Testis (tissue), 3 donors: ENCODE data around the gene FGF21. TPM values are rescaled to one million over a fixed set of nuclear protein-coding genes. Genes with fewer than 3 reads are reported as not detected.

ENCODE experiments used
- DNase-seq: peaks from one replicate; pipeline ENCODE4 v3.0.0-alpha.2; 2019
- H3K27ac ChIP-seq, 2 donors: fragments of 200-600 bp; sonication (generic); one replicate each; pipeline ENCODE4 v1.5.1; 2019
- H3K27me3 ChIP-seq: fragments of 200-600 bp; sonication (generic); one replicate; pipeline ENCODE4 v1.5.1; 2019
- H3K36me3 ChIP-seq: fragments of 200-600 bp; sonication (generic); one replicate; pipeline ENCODE4 v1.5.1; 2017; ENCODE audit warnings: low read depth; ENCODE audit errors: missing control alignments
- H3K4me1 ChIP-seq: fragments of 200-600 bp; sonication (generic); one replicate; pipeline ENCODE4 v1.5.1; 2019
- H3K4me3 ChIP-seq, 2 donors: fragments of 200-600 bp; sonication (generic); one replicate each; pipeline ENCODE4 v1.5.1; 2017 to 2019
- H3K9me3 ChIP-seq: fragments of 200-600 bp; sonication (generic); one replicate; pipeline ENCODE4 v1.5.1; 2017
- POLR2A ChIP-seq: fragments of 450-650 bp; IDR thresholded peaks from one replicate; pipeline ENCODE4 v1.6.1; 2017; ENCODE audit warnings: antibody characterized with exemption, mild to moderate bottlenecking, moderate library complexity
- WGBS, 2 donors: methylation state at CpG; one replicate each; pipeline ENCODE4 v1.1.5; 2018; 5-methylcytosine and 5-hydroxymethylcytosine counted together
- intact Hi-C: fragments of 100-400 bp; cut with DNase I; formaldehyde crosslinking; loops from one replicate; pipeline ENCODE4 v1.15.1; 2023; ENCODE audit warnings: low total_unique reads
- polyA plus RNA-seq: library from polyadenylated mRNA; stranded (reverse); fragments of 350-450 nt; fragmentation: Illumina TruSeq; extraction: RNeasy Lipid Tissue Mini Kit (QIAGEN cat#74804); gene quantifications from one replicate; pipeline ENCODE4 v1.2.3, GENCODE V29; 2014; ENCODE audit warnings: low read depth, low replicate concordance; ENCODE audit not compliant: insufficient read depth
- small RNA-seq, 2 donors: library from RNA; depleted of rRNA; stranded (forward); fragments of <200 nt; gene quantifications; one replicate each; pipeline ENCODE3, GENCODE V24; 2016
- total RNA-seq, 2 donors: library from RNA; depleted of rRNA; stranded (reverse); fragments of >200 nt; gene quantifications; one replicate each; pipeline ENCODE4 v1.2.3, GENCODE V29; 2016
- TF ChIP-seq, protein P1 (sequence below), 3 experiments: fragments of 450-650 bp in 2 of 3; fragments of 200-600 bp in 1 of 3; sonication (generic) in 1 of 3; IDR thresholded peaks; one replicate each; pipeline ENCODE4 v1.5.1; 2016 to 2019; ENCODE audit warnings: antibody characterized with exemption in 3 of 3, mild to moderate bottlenecking in 2 of 3, moderate library complexity in 1 of 3

Gene FGF21
- total and polyA plus RNA-seq, 3 donors from 2014 or later = not detected

DNA sequence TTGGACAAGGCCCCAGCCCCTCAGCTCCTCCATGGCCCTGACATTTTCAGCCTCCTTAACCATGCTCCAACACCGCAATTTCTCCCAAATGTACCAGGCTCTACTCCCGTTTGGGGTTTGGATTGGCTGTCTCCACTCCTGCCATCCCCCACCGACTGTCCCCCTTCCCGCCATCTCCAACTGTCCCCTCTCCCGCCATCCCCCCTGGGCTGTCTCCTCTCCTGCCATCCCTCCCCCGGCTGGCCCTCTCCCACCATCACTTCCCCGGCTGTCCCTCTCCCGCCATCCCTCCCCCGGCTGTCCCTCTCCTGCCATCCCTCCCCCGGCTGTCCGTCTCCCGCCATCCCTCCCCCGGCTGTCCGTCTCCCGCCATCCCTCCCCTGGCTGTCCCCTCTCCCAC is 50.1 kb downstream of the FGF21 start:
- Histone ChIP-seq H3K27ac (no peak overlapping the region), H3K9me3 (no peaks in the 10 kb centered on the region), H3K36me3 (no peaks in the 10 kb centered on the region), H3K27me3 (no peaks in the 10 kb centered on the region), H3K4me3 (no peak overlapping the region), H3K4me1 (peaks cover 12% of the 10 kb centered on the region)
- intact Hi-C loops = no loop called here
- 84% methylated on average over 9 to 15 of the region's 15 CpGs for WGBS, 2 donors
- no peak for DNase-seq
- TF ChIP-seq, protein P1, sequence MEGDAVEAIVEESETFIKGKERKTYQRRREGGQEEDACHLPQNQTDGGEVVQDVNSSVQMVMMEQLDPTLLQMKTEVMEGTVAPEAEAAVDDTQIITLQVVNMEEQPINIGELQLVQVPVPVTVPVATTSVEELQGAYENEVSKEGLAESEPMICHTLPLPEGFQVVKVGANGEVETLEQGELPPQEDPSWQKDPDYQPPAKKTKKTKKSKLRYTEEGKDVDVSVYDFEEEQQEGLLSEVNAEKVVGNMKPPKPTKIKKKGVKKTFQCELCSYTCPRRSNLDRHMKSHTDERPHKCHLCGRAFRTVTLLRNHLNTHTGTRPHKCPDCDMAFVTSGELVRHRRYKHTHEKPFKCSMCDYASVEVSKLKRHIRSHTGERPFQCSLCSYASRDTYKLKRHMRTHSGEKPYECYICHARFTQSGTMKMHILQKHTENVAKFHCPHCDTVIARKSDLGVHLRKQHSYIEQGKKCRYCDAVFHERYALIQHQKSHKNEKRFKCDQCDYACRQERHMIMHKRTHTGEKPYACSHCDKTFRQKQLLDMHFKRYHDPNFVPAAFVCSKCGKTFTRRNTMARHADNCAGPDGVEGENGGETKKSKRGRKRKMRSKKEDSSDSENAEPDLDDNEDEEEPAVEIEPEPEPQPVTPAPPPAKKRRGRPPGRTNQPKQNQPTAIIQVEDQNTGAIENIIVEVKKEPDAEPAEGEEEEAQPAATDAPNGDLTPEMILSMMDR (IDR thresholded peaks at IDR 0.05) = no peak
- no peak for TF ChIP-seq POLR2A

DNA sequence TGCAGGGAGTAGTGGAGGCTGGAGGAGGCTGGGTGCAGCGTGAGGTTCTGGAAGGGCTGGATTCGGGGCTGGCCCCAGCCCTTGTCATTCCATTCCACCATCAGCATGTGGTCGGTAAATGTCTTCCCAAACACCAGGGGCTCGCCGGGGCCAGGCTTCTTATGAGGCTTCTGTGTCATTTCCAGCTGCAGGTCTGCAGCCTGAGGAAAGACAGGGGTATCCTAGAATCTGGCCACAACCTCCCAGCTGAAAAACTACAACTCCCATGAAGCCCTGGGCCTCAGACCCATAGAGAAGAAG is 51.1 kb downstream of the FGF21 start:
- H3K36me3 ChIP-seq = no peaks in the 10 kb centered on the region
- H3K9me3 ChIP-seq = no peaks in the 10 kb centered on the region
- H3K4me3 ChIP-seq = no peak overlapping the region
- 78 to 84% methylated on average over 5 of the region's 5 CpGs for WGBS, 2 donors
- no peak overlapping the region for H3K27ac ChIP-seq
- intact Hi-C loops = no loop called here
- H3K27me3 ChIP-seq = no peaks in the 10 kb centered on the region
- H3K4me1 ChIP-seq = peaks cover 14% of the 10 kb centered on the region
- TF ChIP-seq, protein P1 (IDR thresholded peaks at IDR 0.05) = no peak
- TF ChIP-seq POLR2A = no peak
- no peak for DNase-seq

DNA sequence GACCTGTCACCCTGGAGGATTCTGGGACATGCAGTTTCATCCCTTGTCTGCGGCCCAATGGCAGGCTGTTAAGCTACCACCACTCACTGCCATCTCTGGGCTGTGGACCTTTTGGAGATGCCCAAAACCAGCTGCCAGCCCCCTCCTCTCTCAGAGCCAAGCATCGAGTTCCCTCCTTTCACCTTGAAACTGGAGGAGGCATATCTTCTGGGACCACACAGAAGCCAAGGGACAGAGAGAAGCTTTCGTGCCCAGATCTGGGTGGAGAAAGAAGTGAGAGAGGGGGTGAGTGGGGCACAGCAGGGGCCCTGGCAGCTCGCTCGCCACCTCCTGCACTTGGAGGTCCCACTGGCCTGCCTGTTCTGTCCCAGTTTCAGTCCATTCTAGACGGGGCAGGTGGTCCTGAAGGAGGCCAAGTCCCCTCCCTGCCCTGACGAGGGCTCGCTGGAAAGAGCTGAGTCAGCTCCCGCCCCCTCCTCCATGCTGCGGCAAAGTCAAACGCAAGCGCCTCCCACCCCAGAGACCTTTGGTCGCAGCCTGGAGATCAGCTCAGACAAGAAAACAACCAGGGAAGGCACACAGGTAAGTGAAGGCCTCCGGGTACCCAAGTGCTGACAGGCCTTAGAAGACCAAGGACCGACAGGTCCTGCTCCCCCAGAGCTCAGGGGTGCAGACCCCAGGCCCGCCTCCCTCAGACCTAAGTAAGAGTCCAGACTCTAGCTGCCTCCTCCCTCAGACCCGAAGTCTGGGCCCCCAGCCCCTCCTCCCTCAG is 51.7 kb downstream of the FGF21 start:
- 65 to 67% methylated on average over 9 to 10 of the region's 17 CpGs for WGBS, 2 donors
- Histone ChIP-seq H3K27me3 (no peaks in the 10 kb centered on the region), H3K4me1 (peaks cover 17% of the 10 kb centered on the region), H3K27ac (no peak overlapping the region), H3K9me3 (no peaks in the 10 kb centered on the region), H3K36me3 (no peaks in the 10 kb centered on the region), H3K4me3 (no peak overlapping the region)
- TF ChIP-seq, protein P1 (IDR thresholded peaks at IDR 0.05) = no peak
- TF ChIP-seq POLR2A = no peak
- DNase-seq = peak; percentile 75
- intact Hi-C loops = no loop called here

DNA sequence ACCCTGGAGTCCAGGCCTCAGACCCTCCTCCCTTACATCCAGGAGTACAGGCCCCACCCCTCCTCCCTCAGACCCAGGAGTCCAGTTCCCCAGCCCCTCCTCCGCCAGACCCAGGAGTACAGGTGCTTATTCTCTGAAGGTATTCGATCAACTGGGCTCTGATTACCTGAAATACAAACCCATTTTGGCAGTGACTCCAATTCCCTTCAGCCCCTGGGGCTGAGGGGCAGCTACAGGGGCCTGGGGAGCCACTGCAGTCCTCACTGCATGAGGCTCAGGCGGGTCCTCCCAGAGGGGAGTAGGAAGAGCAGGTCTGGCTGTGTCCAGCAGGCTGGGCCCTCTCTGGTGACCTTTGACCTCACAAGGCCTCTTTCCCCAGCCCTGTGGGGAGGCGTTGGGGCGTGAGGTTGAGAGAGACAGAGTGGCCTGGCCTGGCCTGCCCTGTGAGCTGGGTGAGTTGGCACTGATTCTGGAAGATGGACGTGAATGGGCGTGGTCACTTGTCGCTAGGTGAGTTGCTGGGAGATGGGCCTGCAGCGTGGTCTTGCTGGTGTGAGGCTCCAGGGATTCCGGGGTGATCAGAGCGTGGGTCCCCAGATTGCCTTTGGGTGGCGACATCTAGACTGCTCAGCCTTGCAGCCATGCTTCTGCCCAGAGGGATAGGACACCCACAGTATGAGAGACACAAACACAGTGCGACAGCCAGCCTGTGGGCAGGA is 52.4 kb downstream of the FGF21 start:
- DNase-seq = no peak
- H3K36me3 ChIP-seq = no peaks in the 10 kb centered on the region
- no peak overlapping the region for H3K4me3 ChIP-seq
- intact Hi-C loops = no loop called here
- peak overlapping the region in 1 of 2 donors; percentile 20 for H3K27ac ChIP-seq
- H3K9me3 ChIP-seq = no peaks in the 10 kb centered on the region
- TF ChIP-seq, protein P1 (IDR thresholded peaks at IDR 0.05) = no peak
- TF ChIP-seq POLR2A = no peak
- peaks cover 22% of the 10 kb centered on the region for H3K4me1 ChIP-seq
- no peaks in the 10 kb centered on the region for H3K27me3 ChIP-seq
- WGBS, 2 donors = 77 to 86% methylated on average over 9 to 13 of the region's 13 CpGs

Small RNA genes within 50 kb of the gene (small RNA-seq; reads per million reads assigned to genes)
- 0 reads per million in 2 donors for gene RNU6-317P

Other genes starting within 250 kb of the FGF21 start
- gene LMTK3, start 243.7 kb upstream of the FGF21 start, total RNA-seq = 1 to 10 TPM in 1 of 2 donors, under 1 TPM in 1; 0.62 to 1.7 TPM
- gene LMTK3, start 243.7 kb upstream of the FGF21 start, polyA plus RNA-seq = 0.96 TPM
- 1 to 10 TPM; 1.1 to 1.4 TPM for gene SULT2B1, start 203.4 kb upstream of the FGF21 start, total RNA-seq
- 1.0 TPM for gene SULT2B1, start 203.4 kb upstream of the FGF21 start, polyA plus RNA-seq
- 100 to 1,000 TPM in 1 of 2 donors, 10 to 100 TPM in 1; 72.6 to 147 TPM for gene SPACA4, start 148.8 kb upstream of the FGF21 start, total RNA-seq
- gene SPACA4, start 148.8 kb upstream of the FGF21 start, polyA plus RNA-seq = 145 TPM
- gene FAM83E, start 140.4 kb upstream of the FGF21 start, total RNA-seq = 1 to 10 TPM in 1 of 2 donors, under 1 TPM in 1; 0.99 to 1.6 TPM
- 2.2 TPM for gene FAM83E, start 140.4 kb upstream of the FGF21 start, polyA plus RNA-seq
- gene RPL18, start 136.3 kb upstream of the FGF21 start, total RNA-seq = 1,000 to 10,000 TPM; 1,047 to 1,537 TPM
- 1,050 TPM for gene RPL18, start 136.3 kb upstream of the FGF21 start, polyA plus RNA-seq
- 10 to 100 TPM; 31.2 to 43.1 TPM for gene SPHK2, start 136.0 kb upstream of the FGF21 start, total RNA-seq
- gene SPHK2, start 136.0 kb upstream of the FGF21 start, polyA plus RNA-seq = 47.6 TPM
- gene DBP, start 118.1 kb upstream of the FGF21 start, total RNA-seq = 10 to 100 TPM; 48.9 to 51.0 TPM
- gene DBP, start 118.1 kb upstream of the FGF21 start, polyA plus RNA-seq = 30.4 TPM
- 1 to 10 TPM; 6.3 to 6.8 TPM for gene CA11, start 109.3 kb upstream of the FGF21 start, total RNA-seq
- gene CA11, start 109.3 kb upstream of the FGF21 start, polyA plus RNA-seq = 20.0 TPM
- 1 to 10 TPM; 1.6 to 4.3 TPM for gene NTN5, start 82.5 kb upstream of the FGF21 start, total RNA-seq
- gene NTN5, start 82.5 kb upstream of the FGF21 start, polyA plus RNA-seq = 0.87 TPM
- gene FUT2, start 59.6 kb upstream of the FGF21 start, total RNA-seq = under 1 TPM; 0.12 to 0.47 TPM
- gene FUT2, start 59.6 kb upstream of the FGF21 start, polyA plus RNA-seq = 0.20 TPM
- gene MAMSTR, start 35.8 kb upstream of the FGF21 start, total RNA-seq = 10 to 100 TPM; 21.8 TPM
- gene MAMSTR, start 35.8 kb upstream of the FGF21 start, polyA plus RNA-seq = 15.0 TPM
- gene RASIP1, start 14.9 kb upstream of the FGF21 start, total RNA-seq = 10 to 100 TPM; 11.2 to 21.4 TPM
- gene RASIP1, start 14.9 kb upstream of the FGF21 start, polyA plus RNA-seq = 8.8 TPM
- 10 to 100 TPM; 10.5 to 28.9 TPM for gene IZUMO1, start 8.6 kb upstream of the FGF21 start, total RNA-seq
- 32.8 TPM for gene IZUMO1, start 8.6 kb upstream of the FGF21 start, polyA plus RNA-seq
- gene FUT1, start 2.9 kb upstream of the FGF21 start, total RNA-seq = 1 to 10 TPM; 2.0 to 3.6 TPM
- 5.1 TPM for gene FUT1, start 2.9 kb upstream of the FGF21 start, polyA plus RNA-seq
- gene BCAT2, start 55.5 kb downstream of the FGF21 start, total RNA-seq = 10 to 100 TPM; 58.5 to 67.4 TPM
- gene BCAT2, start 55.5 kb downstream of the FGF21 start, polyA plus RNA-seq = 38.0 TPM
- gene HSD17B14, start 81.0 kb downstream of the FGF21 start, total RNA-seq = 10 to 100 TPM in 1 of 2 donors, 1 to 10 TPM in 1; 5.6 to 11.9 TPM
- gene HSD17B14, start 81.0 kb downstream of the FGF21 start, polyA plus RNA-seq = 8.8 TPM
- gene PLEKHA4, start 113.1 kb downstream of the FGF21 start, total RNA-seq = 10 to 100 TPM; 12.8 to 22.3 TPM
- gene PLEKHA4, start 113.1 kb downstream of the FGF21 start, polyA plus RNA-seq = 19.9 TPM
- gene PPP1R15A, start 116.9 kb downstream of the FGF21 start, total RNA-seq = 10 to 100 TPM; 37.2 to 40.9 TPM
- gene PPP1R15A, start 116.9 kb downstream of the FGF21 start, polyA plus RNA-seq = 48.3 TPM
- 10 to 100 TPM; 24.5 to 55.2 TPM for gene TULP2, start 143.2 kb downstream of the FGF21 start, total RNA-seq
- 72.6 TPM for gene TULP2, start 143.2 kb downstream of the FGF21 start, polyA plus RNA-seq
- 100 to 1,000 TPM; 139 to 208 TPM for gene NUCB1, start 144.8 kb downstream of the FGF21 start, total RNA-seq
- gene NUCB1, start 144.8 kb downstream of the FGF21 start, polyA plus RNA-seq = 136 TPM
- 1 to 10 TPM; 2.3 to 2.4 TPM for gene DHDH, start 178.2 kb downstream of the FGF21 start, total RNA-seq
- 3.1 TPM for gene DHDH, start 178.2 kb downstream of the FGF21 start, polyA plus RNA-seq
- 10 to 100 TPM; 50.1 to 52.1 TPM for gene BAX, start 199.4 kb downstream of the FGF21 start, total RNA-seq
- gene BAX, start 199.4 kb downstream of the FGF21 start, polyA plus RNA-seq = 48.7 TPM
- 100 to 1,000 TPM; 746 to 935 TPM for gene FTL, start 209.8 kb downstream of the FGF21 start, total RNA-seq
- 1,424 TPM for gene FTL, start 209.8 kb downstream of the FGF21 start, polyA plus RNA-seq
- 10 to 100 TPM; 21.1 to 23.6 TPM for gene GYS1, start 237.8 kb downstream of the FGF21 start, total RNA-seq
- 13.8 TPM for gene GYS1, start 237.8 kb downstream of the FGF21 start, polyA plus RNA-seq
- 100 to 1,000 TPM; 299 to 395 TPM for gene RUVBL2, start 238.4 kb downstream of the FGF21 start, total RNA-seq
- gene RUVBL2, start 238.4 kb downstream of the FGF21 start, polyA plus RNA-seq = 528 TPM